ENCODE measurements around the gene OR1A2. TPM values are rescaled to one million over a fixed set of nuclear protein-coding genes. Genes with fewer than 3 reads are reported as not detected.
"Not testable (repeated sequence)": the region's sequence is repeated elsewhere in the genome, so short reads cannot be mapped to it uniquely, and the experiment has no call there.

OR1A2 gene
- not detected in 2 replicates for total RNA-seq (2014; rRNA removed; shearing (Covaris generic); ENCODE audit: low replicate concordance)

GRCh38 chr17:3197219-3197618 is at the start of gene OR1A2:
TSS of gene OR1A2 (plus strand) at chr17:3197519. CDS start at chr17:3197519, 0 bp downstream.
- in situ Hi-C loops (cut with HindIII; ENCODE audit: low pct_unique_long_range_greater_than_20kb, low sequenced_read_pairs), result no loop called here
- DNase-seq (ENCODE audit: low read depth), result no peak

GRCh38 chr17:3157218-3157617 is 40.1 kb upstream of the OR1A2 start:
- in situ Hi-C loops (cut with HindIII; ENCODE audit: low pct_unique_long_range_greater_than_20kb, low sequenced_read_pairs), result no loop called here
- DNase-seq (ENCODE audit: low read depth), result no peak

- in situ Hi-C loops (cut with HindIII; ENCODE audit: low pct_unique_long_range_greater_than_20kb, low sequenced_read_pairs), result no loop called here
- no peak for DNase-seq (ENCODE audit: low read depth)
Measured at GRCh38 chr17:3167574-3167973, 29.7 kb upstream of the OR1A2 start.

GRCh38 chr17:3189961-3190360 is 7.4 kb upstream of the OR1A2 start:
- in situ Hi-C loops (cut with HindIII; ENCODE audit: low pct_unique_long_range_greater_than_20kb, low sequenced_read_pairs), result no loop called here
- DNase-seq (ENCODE audit: low read depth), result no peak

GRCh38 chr17:3207367-3207766 is 10.0 kb downstream of the OR1A2 start, which contains the start of gene OR1A1:
TSS of gene OR1A1 (plus strand) at chr17:3207667. CDS start at chr17:3215621, 7,954 bp downstream.
- in situ Hi-C loops (cut with HindIII; ENCODE audit: low pct_unique_long_range_greater_than_20kb, low sequenced_read_pairs), result no loop called here
- DNase-seq (ENCODE audit: low read depth), result no peak

- in situ Hi-C loops (cut with HindIII; ENCODE audit: low pct_unique_long_range_greater_than_20kb, low sequenced_read_pairs), result no loop called here
- no peak for DNase-seq (ENCODE audit: low read depth)
Measured at GRCh38 chr17:3208484-3208883, 11.2 kb downstream of the OR1A2 start.

- in situ Hi-C loops (cut with HindIII; ENCODE audit: low pct_unique_long_range_greater_than_20kb, low sequenced_read_pairs), result no loop called here
- no peak for DNase-seq (ENCODE audit: low read depth)
Measured at GRCh38 chr17:3213001-3213400, 15.7 kb downstream of the OR1A2 start.

GRCh38 chr17:3213587-3213986 is 16.3 kb downstream of the OR1A2 start:
- no peak for DNase-seq (ENCODE audit: low read depth)
- in situ Hi-C loops (cut with HindIII; ENCODE audit: low pct_unique_long_range_greater_than_20kb, low sequenced_read_pairs), result no loop called here

- DNase-seq (ENCODE audit: low read depth); in situ Hi-C loops (cut with HindIII; ENCODE audit: low pct_unique_long_range_greater_than_20kb, low sequenced_read_pairs): not testable (repeated sequence)
Measured at GRCh38 chr17:3219978-3220377, 22.7 kb downstream of the OR1A2 start.

- in situ Hi-C loops (cut with HindIII; ENCODE audit: low pct_unique_long_range_greater_than_20kb, low sequenced_read_pairs), result no loop called here
- no peak for DNase-seq (ENCODE audit: low read depth)
Measured at GRCh38 chr17:3221850-3222249, 24.5 kb downstream of the OR1A2 start.

- DNase-seq (ENCODE audit: low read depth), result no peak
- in situ Hi-C loops (cut with HindIII; ENCODE audit: low pct_unique_long_range_greater_than_20kb, low sequenced_read_pairs), result no loop called here
Measured at GRCh38 chr17:3222505-3222904, 25.2 kb downstream of the OR1A2 start.

- DNase-seq (ENCODE audit: low read depth); in situ Hi-C loops (cut with HindIII; ENCODE audit: low pct_unique_long_range_greater_than_20kb, low sequenced_read_pairs): not testable (repeated sequence)
Measured at GRCh38 chr17:3224721-3225352, 27.5 kb downstream of the OR1A2 start.

- in situ Hi-C loops (cut with HindIII; ENCODE audit: low pct_unique_long_range_greater_than_20kb, low sequenced_read_pairs); DNase-seq (ENCODE audit: low read depth): not testable (repeated sequence)
Measured at GRCh38 chr17:3232300-3232699, 35.0 kb downstream of the OR1A2 start.

- DNase-seq (ENCODE audit: low read depth); in situ Hi-C loops (cut with HindIII; ENCODE audit: low pct_unique_long_range_greater_than_20kb, low sequenced_read_pairs): not testable (repeated sequence)
Measured at GRCh38 chr17:3238685-3239084, 41.4 kb downstream of the OR1A2 start.

- DNase-seq (ENCODE audit: low read depth); in situ Hi-C loops (cut with HindIII; ENCODE audit: low pct_unique_long_range_greater_than_20kb, low sequenced_read_pairs): not testable (repeated sequence)
Measured at GRCh38 chr17:3241044-3241443, 43.7 kb downstream of the OR1A2 start.

- in situ Hi-C loops (cut with HindIII; ENCODE audit: low pct_unique_long_range_greater_than_20kb, low sequenced_read_pairs); DNase-seq (ENCODE audit: low read depth): not testable (repeated sequence)
Measured at GRCh38 chr17:3244841-3245240, 47.5 kb downstream of the OR1A2 start.

Other genes with a start within 250 kb of the OR1A2 start
- gene OR1D5, start 133.9 kb upstream of the OR1A2 start, total RNA-seq (2014; rRNA removed; shearing (Covaris generic); ENCODE audit: low replicate concordance), result not detected in 2 replicates
- not detected in 2 replicates for gene OR1D2, start 93.1 kb upstream of the OR1A2 start, total RNA-seq (2014; rRNA removed; shearing (Covaris generic); ENCODE audit: low replicate concordance)
- not detected in 2 replicates for gene OR1G1, start 70.0 kb upstream of the OR1A2 start, total RNA-seq (2014; rRNA removed; shearing (Covaris generic); ENCODE audit: low replicate concordance)
- gene OR1A1, start 10.1 kb downstream of the OR1A2 start, total RNA-seq (2014; rRNA removed; shearing (Covaris generic); ENCODE audit: low replicate concordance), result not detected in 2 replicates
- not detected in 2 replicates for gene OR3A1, start 100.8 kb downstream of the OR1A2 start, total RNA-seq (2014; rRNA removed; shearing (Covaris generic); ENCODE audit: low replicate concordance)
- not detected in 2 replicates for gene OR3A2, start 188.8 kb downstream of the OR1A2 start, total RNA-seq (2014; rRNA removed; shearing (Covaris generic); ENCODE audit: low replicate concordance)
- gene OR1E1, start 200.9 kb downstream of the OR1A2 start, total RNA-seq (2014; rRNA removed; shearing (Covaris generic); ENCODE audit: low replicate concordance), result not detected in 2 replicates
- not detected in 2 replicates for gene OR3A3, start 213.9 kb downstream of the OR1A2 start, total RNA-seq (2014; rRNA removed; shearing (Covaris generic); ENCODE audit: low replicate concordance)
- not detected in 2 replicates for gene OR1E2, start 236.3 kb downstream of the OR1A2 start, total RNA-seq (2014; rRNA removed; shearing (Covaris generic); ENCODE audit: low replicate concordance)